ENCODE results near the gene IFT74.
"Not testable (repeated sequence)": the region's sequence is repeated elsewhere in the genome, so short reads cannot be mapped to it uniquely, and the experiment has no call there.

IFT74 gene

GRCh38 chr9:27086818-27087680, 130.8 kb downstream of the IFT74 start:
- TF ChIP-seq POLR2AphosphoS5 (IDR thresholded peaks at IDR 0.05; ENCODE audit: low read depth, low read length) = no peak
- TF ChIP-seq TAF1 (IDR thresholded peaks at IDR 0.05; ENCODE audit: borderline replicate concordance, low read depth, low read length) = no peak
- TF ChIP-seq POLR2A (IDR thresholded peaks at IDR 0.05; ENCODE audit: low read depth, low read length) = no peak
- DNase-seq (ENCODE audit: insufficient read length) = no peak
- FAIRE-seq = no peak

GRCh38 chr9:27088981-27089380, 132.8 kb downstream of the IFT74 start:
- FAIRE-seq (no peak), DNase-seq (ENCODE audit: insufficient read length) (no peak)
- TF ChIP-seq POLR2AphosphoS5 (IDR thresholded peaks at IDR 0.05; ENCODE audit: low read depth, low read length) (no peak), TAF1 (IDR thresholded peaks at IDR 0.05; ENCODE audit: borderline replicate concordance, low read depth, low read length) (no peak), POLR2A (IDR thresholded peaks at IDR 0.05; ENCODE audit: low read depth, low read length) (no peak)

- FAIRE-seq (no peak), DNase-seq (ENCODE audit: insufficient read length) (no peak)
- no peak for TF ChIP-seq POLR2AphosphoS5 (IDR thresholded peaks at IDR 0.05; ENCODE audit: low read depth, low read length)
Measured at GRCh38 chr9:27089706-27090105, 133.5 kb downstream of the IFT74 start.

- no peak for TF ChIP-seq POLR2A (IDR thresholded peaks at IDR 0.05; ENCODE audit: low read depth, low read length)
- no peak for FAIRE-seq
Measured at GRCh38 chr9:27090231-27090630, 134.0 kb downstream of the IFT74 start.

GRCh38 chr9:27090711-27091110, 134.5 kb downstream of the IFT74 start:
- DNase-seq (ENCODE audit: insufficient read length) (no peak), FAIRE-seq (no peak)
- TF ChIP-seq POLR2A (IDR thresholded peaks at IDR 0.05; ENCODE audit: low read depth, low read length) (no peak), TAF1 (IDR thresholded peaks at IDR 0.05; ENCODE audit: borderline replicate concordance, low read depth, low read length) (no peak), POLR2AphosphoS5 (IDR thresholded peaks at IDR 0.05; ENCODE audit: low read depth, low read length) (no peak)

More at GRCh38 chr9:27090231-27090630, 134.0 kb downstream of the IFT74 start:
- no peak for DNase-seq (ENCODE audit: insufficient read length)

GRCh38 chr9:27092496-27092895, 136.3 kb downstream of the IFT74 start:
- FAIRE-seq; DNase-seq (ENCODE audit: insufficient read length): not testable (repeated sequence)

- DNase-seq (ENCODE audit: insufficient read length); FAIRE-seq: not testable (repeated sequence)
Measured at GRCh38 chr9:27093384-27094067, 137.3 kb downstream of the IFT74 start.

- no peak for TF ChIP-seq TAF1 (IDR thresholded peaks at IDR 0.05; ENCODE audit: borderline replicate concordance, low read depth, low read length)
- TF ChIP-seq POLR2AphosphoS5 (IDR thresholded peaks at IDR 0.05; ENCODE audit: low read depth, low read length) = no peak
- TF ChIP-seq POLR2A (IDR thresholded peaks at IDR 0.05; ENCODE audit: low read depth, low read length) = no peak
- DNase-seq (ENCODE audit: insufficient read length) = no peak
- no peak for FAIRE-seq
Measured at GRCh38 chr9:27094640-27095298, 138.6 kb downstream of the IFT74 start.

GRCh38 chr9:27107241-27107640, 151.0 kb downstream of the IFT74 start:
- TF ChIP-seq TAF1 (IDR thresholded peaks at IDR 0.05; ENCODE audit: borderline replicate concordance, low read depth, low read length) (no peak), POLR2A (IDR thresholded peaks at IDR 0.05; ENCODE audit: low read depth, low read length) (no peak), POLR2AphosphoS5 (IDR thresholded peaks at IDR 0.05; ENCODE audit: low read depth, low read length) (no peak)
- DNase-seq (ENCODE audit: insufficient read length) = no peak
- FAIRE-seq = no peak

- TF ChIP-seq TAF1 (IDR thresholded peaks at IDR 0.05; ENCODE audit: borderline replicate concordance, low read depth, low read length) (no peak), POLR2A (IDR thresholded peaks at IDR 0.05; ENCODE audit: low read depth, low read length) (no peak), POLR2AphosphoS5 (IDR thresholded peaks at IDR 0.05; ENCODE audit: low read depth, low read length) (no peak)
- FAIRE-seq = no peak
- DNase-seq (ENCODE audit: insufficient read length) = no peak
Measured at GRCh38 chr9:27108981-27109541, 152.8 kb downstream of the IFT74 start, which contains the start of gene TEK. Gene TEK, plus strand, starts transcription at chr9:27109225. Its CDS starts 366 bp downstream, at chr9:27109591.

GRCh38 chr9:27109621-27110020, 153.4 kb downstream of the IFT74 start:
- TF ChIP-seq POLR2A (IDR thresholded peaks at IDR 0.05; ENCODE audit: low read depth, low read length) (no peak), POLR2AphosphoS5 (IDR thresholded peaks at IDR 0.05; ENCODE audit: low read depth, low read length) (no peak), TAF1 (IDR thresholded peaks at IDR 0.05; ENCODE audit: borderline replicate concordance, low read depth, low read length) (no peak)
- DNase-seq (ENCODE audit: insufficient read length) (no peak), FAIRE-seq (no peak)

GRCh38 chr9:27110181-27110580, 154.0 kb downstream of the IFT74 start:
- DNase-seq (ENCODE audit: insufficient read length) = no peak
- FAIRE-seq = no peak
- TF ChIP-seq POLR2A (IDR thresholded peaks at IDR 0.05; ENCODE audit: low read depth, low read length) = no peak

Measured in GM12892 (cell line).